ENCODE data around the gene COG5. TPM values are rescaled to one million over a fixed set of nuclear protein-coding genes. Genes with fewer than 3 reads are reported as not detected.

The COG5 gene
- total RNA-seq, 1 experiment from 2014 or later, result 43.9 TPM

- Mint-ChIP-seq H3K9me3 (ENCODE audit: unreplicated experiment) (no peaks in the 10 kb centered on the region), H3K27ac (ENCODE audit: unreplicated experiment) (no peak overlapping the region), H3K27me3 (ENCODE audit: insufficient read depth, unreplicated experiment) (no peaks in the 10 kb centered on the region), H3K4me1 (ENCODE audit: low read depth, unreplicated experiment) (no peaks in the 10 kb centered on the region), H3K4me3 (ENCODE audit: unreplicated experiment) (no peak overlapping the region), H3K36me3 (ENCODE audit: insufficient read depth, unreplicated experiment) (peaks cover 16% of the 10 kb centered on the region)
- no TSS peak for BruUV-seq (replicated peaks)
- ChIA-PET CTCF (no interaction called here), POLR2A (no interaction called here)
- H3K4me3 ChIP-seq (ENCODE audit: low read depth, low read length), result no peak overlapping the region
- H3K9me3 ChIP-seq, result no peaks in the 10 kb centered on the region
- H3K27me3 ChIP-seq (replicated peaks; ENCODE audit: control insufficient read depth, insufficient read depth, low read length), result no peaks in the 10 kb centered on the region
- no peak for DNase-seq
- intact Hi-C loops (cut with micrococcal nuclease; ENCODE audit: unreplicated experiment), result no loop called here
- no peak for TF ChIP-seq CTCF (IDR thresholded peaks at IDR 0.05; ENCODE audit: insufficient read depth in 1 of 2, low read depth in 1 of 2, low read length in 1 of 2, severe bottlenecking in 1 of 2, unreplicated experiment in 1 of 2)
- H3K36me3 ChIP-seq (ENCODE audit: control insufficient read depth, insufficient read depth, low read length), result no peaks in the 10 kb centered on the region
- H3K4me1 ChIP-seq, result peaks cover 8% of the 10 kb centered on the region; the same call in 1 of the 2 replicates
These were observed 293.9 kb downstream of the COG5 start for GRCh38 chr7:107269790-107270189.

GRCh38 chr7:107268594-107268993 is 295.1 kb downstream of the COG5 start:
- H3K9me3 ChIP-seq, result no peaks in the 10 kb centered on the region
- POLR2A ChIA-PET, result no interaction called here
- CTCF ChIA-PET, result no interaction called here
- no peak for TF ChIP-seq CTCF (IDR thresholded peaks at IDR 0.05; ENCODE audit: insufficient read depth in 1 of 2, low read depth in 1 of 2, low read length in 1 of 2, severe bottlenecking in 1 of 2, unreplicated experiment in 1 of 2)
- BruUV-seq (replicated peaks), result no TSS peak
- H3K4me3 ChIP-seq (ENCODE audit: low read depth, low read length), result no peak overlapping the region
- Mint-ChIP-seq H3K27ac (ENCODE audit: unreplicated experiment) (no peak overlapping the region), H3K4me3 (ENCODE audit: unreplicated experiment) (no peak overlapping the region), H3K36me3 (ENCODE audit: insufficient read depth, unreplicated experiment) (peaks cover 16% of the 10 kb centered on the region), H3K27me3 (ENCODE audit: insufficient read depth, unreplicated experiment) (no peaks in the 10 kb centered on the region), H3K9me3 (ENCODE audit: unreplicated experiment) (no peaks in the 10 kb centered on the region), H3K4me1 (ENCODE audit: low read depth, unreplicated experiment) (no peaks in the 10 kb centered on the region)
- intact Hi-C loops (cut with micrococcal nuclease; ENCODE audit: unreplicated experiment), result no loop called here
- H3K36me3 ChIP-seq (ENCODE audit: control insufficient read depth, insufficient read depth, low read length), result no peaks in the 10 kb centered on the region
- H3K4me1 ChIP-seq, result peaks cover 8% of the 10 kb centered on the region; the same call in 1 of the 2 replicates
- DNase-seq, result no peak
- H3K27me3 ChIP-seq (replicated peaks; ENCODE audit: control insufficient read depth, insufficient read depth, low read length), result no peaks in the 10 kb centered on the region

- TF ChIP-seq CTCF (IDR thresholded peaks at IDR 0.05; ENCODE audit: insufficient read depth in 1 of 2, low read depth in 1 of 2, low read length in 1 of 2, severe bottlenecking in 1 of 2, unreplicated experiment in 1 of 2), result no peak
- no TSS peak for BruUV-seq (replicated peaks)
- no peak overlapping the region for H3K4me3 ChIP-seq (ENCODE audit: low read depth, low read length)
- H3K27ac Mint-ChIP-seq (ENCODE audit: unreplicated experiment), result no peak overlapping the region
- H3K4me1 ChIP-seq, result peaks cover 8% of the 10 kb centered on the region; the same call in 1 of the 2 replicates
- CTCF ChIA-PET, result no interaction called here
- H3K9me3 Mint-ChIP-seq (ENCODE audit: unreplicated experiment), result no peaks in the 10 kb centered on the region
- H3K27me3 Mint-ChIP-seq (ENCODE audit: insufficient read depth, unreplicated experiment), result no peaks in the 10 kb centered on the region
- no peaks in the 10 kb centered on the region for H3K27me3 ChIP-seq (replicated peaks; ENCODE audit: control insufficient read depth, insufficient read depth, low read length)
- no peaks in the 10 kb centered on the region for H3K36me3 ChIP-seq (ENCODE audit: control insufficient read depth, insufficient read depth, low read length)
- peaks cover 23% of the 10 kb centered on the region for H3K36me3 Mint-ChIP-seq (ENCODE audit: insufficient read depth, unreplicated experiment)
- no peak overlapping the region for H3K4me3 Mint-ChIP-seq (ENCODE audit: unreplicated experiment)
- POLR2A ChIA-PET, result no interaction called here
- no peaks in the 10 kb centered on the region for H3K4me1 Mint-ChIP-seq (ENCODE audit: low read depth, unreplicated experiment)
- no peaks in the 10 kb centered on the region for H3K9me3 ChIP-seq
- no peak for DNase-seq
- intact Hi-C loops (cut with micrococcal nuclease; ENCODE audit: unreplicated experiment), result no loop called here
These were observed 296.6 kb downstream of the COG5 start for GRCh38 chr7:107267138-107267537.

Data from Caco-2 (cell line).